GM18873 (cell line): Measurements from ENCODE around the gene FOXP1.

Experiments used
- ATAC-seq: cut with Tn5 transposase; IDR thresholded peaks from one replicate; pipeline ENCODE4 v1.9.1; 2021; ENCODE audit warnings: mild to moderate bottlenecking, moderate library complexity, moderate number of reproducible peaks; ENCODE audit not compliant: unreplicated experiment, low FRiP score

The FOXP1 gene

GRCh38 chr3:71299160-71299559 lies 284.4 kb downstream of the FOXP1 start:
- ATAC-seq, result no peak

- ATAC-seq, result no peak
These were observed 288.6 kb downstream of the FOXP1 start for GRCh38 chr3:71294919-71295318.

- ATAC-seq, result no peak
These were observed 293.2 kb downstream of the FOXP1 start for GRCh38 chr3:71290301-71290700.

- no peak for ATAC-seq
These were observed 295.1 kb downstream of the FOXP1 start for GRCh38 chr3:71288269-71288930.

- no peak for ATAC-seq
These were observed 298.4 kb downstream of the FOXP1 start for GRCh38 chr3:71285086-71285485.

GRCh38 chr3:71282976-71283375 lies 300.6 kb downstream of the FOXP1 start:
- ATAC-seq, result no peak

GRCh38 chr3:71281280-71281679 lies 302.2 kb downstream of the FOXP1 start:
- no peak for ATAC-seq

GRCh38 chr3:71277341-71277740 lies 306.2 kb downstream of the FOXP1 start:
- ATAC-seq, result no peak

- ATAC-seq, result no peak
These were observed 307.0 kb downstream of the FOXP1 start for GRCh38 chr3:71276531-71276930.

GRCh38 chr3:71273453-71273852 lies 310.1 kb downstream of the FOXP1 start:
- no peak for ATAC-seq

GRCh38 chr3:71271596-71271995 lies 311.9 kb downstream of the FOXP1 start:
- no peak for ATAC-seq

GRCh38 chr3:71269906-71270305 lies 313.6 kb downstream of the FOXP1 start:
- no peak for ATAC-seq

GRCh38 chr3:71268462-71268999 lies 315.0 kb downstream of the FOXP1 start:
- no peak for ATAC-seq

GRCh38 chr3:71266875-71267274 lies 316.7 kb downstream of the FOXP1 start:
- ATAC-seq, result no peak

GRCh38 chr3:71265365-71265915 lies 318.1 kb downstream of the FOXP1 start:
- no peak for ATAC-seq

- ATAC-seq, result no peak
These were observed 318.7 kb downstream of the FOXP1 start for GRCh38 chr3:71264840-71265239.

- no peak for ATAC-seq
These were observed 320.9 kb downstream of the FOXP1 start for GRCh38 chr3:71262364-71263265.

- peak; percentile 64 for ATAC-seq
These were observed 322.7 kb downstream of the FOXP1 start for GRCh38 chr3:71260782-71261181.

GRCh38 chr3:71258526-71258925 lies 325.0 kb downstream of the FOXP1 start:
- ATAC-seq, result no peak

GRCh38 chr3:71258116-71258515 lies 325.4 kb downstream of the FOXP1 start:
- no peak for ATAC-seq

GRCh38 chr3:71255498-71255897 lies 328.0 kb downstream of the FOXP1 start:
- ATAC-seq, result no peak
